Measurements from ENCODE around the gene FAM43A.

Gene FAM43A

GRCh38 chr3:194713299-194714136, 27.8 kb downstream of the FAM43A start:
- DNase-seq: no peak

GRCh38 chr3:194714137-194714455, 28.4 kb downstream of the FAM43A start:
- no peak for DNase-seq

- DNase-seq: no peak
Measured at GRCh38 chr3:194714564-194714963, 28.9 kb downstream of the FAM43A start.

- no peak for DNase-seq
Measured at GRCh38 chr3:194715022-194715800, 29.5 kb downstream of the FAM43A start.

GRCh38 chr3:194718079-194718478, 32.4 kb downstream of the FAM43A start:
- no peak for DNase-seq

GRCh38 chr3:194720048-194720447, 34.4 kb downstream of the FAM43A start:
- no peak for DNase-seq

- no peak for DNase-seq
Measured at GRCh38 chr3:194723846-194724618, 38.3 kb downstream of the FAM43A start.

- no peak for DNase-seq
Measured at GRCh38 chr3:194725346-194725745, 39.7 kb downstream of the FAM43A start.

GRCh38 chr3:194727435-194728128, 41.9 kb downstream of the FAM43A start:
- peak; percentile 55 for DNase-seq

- no peak for DNase-seq
Measured at GRCh38 chr3:194728986-194729385, 43.3 kb downstream of the FAM43A start.

GRCh38 chr3:194730365-194730764, 44.7 kb downstream of the FAM43A start:
- no peak for DNase-seq

GRCh38 chr3:194731506-194732073, 45.9 kb downstream of the FAM43A start:
- DNase-seq: no peak

- DNase-seq: no peak
Measured at GRCh38 chr3:194732617-194733016, 46.9 kb downstream of the FAM43A start.

GRCh38 chr3:194736277-194736895, 50.7 kb downstream of the FAM43A start:
- no peak for DNase-seq

- DNase-seq: no peak
Measured at GRCh38 chr3:194736896-194737600, 51.4 kb downstream of the FAM43A start.
